Measurements from ENCODE around the gene CAMK1D. TPM values are rescaled to one million over a fixed set of nuclear protein-coding genes. Genes with fewer than 3 reads are reported as not detected.
A peak's percentile ranks its signal among the peaks of the same experiment; 100 is the strongest.

CAMK1D gene
- total and polyA plus RNA-seq, 11 donors, result 1.4 to 16.0 (median 2.5) TPM

DNA sequence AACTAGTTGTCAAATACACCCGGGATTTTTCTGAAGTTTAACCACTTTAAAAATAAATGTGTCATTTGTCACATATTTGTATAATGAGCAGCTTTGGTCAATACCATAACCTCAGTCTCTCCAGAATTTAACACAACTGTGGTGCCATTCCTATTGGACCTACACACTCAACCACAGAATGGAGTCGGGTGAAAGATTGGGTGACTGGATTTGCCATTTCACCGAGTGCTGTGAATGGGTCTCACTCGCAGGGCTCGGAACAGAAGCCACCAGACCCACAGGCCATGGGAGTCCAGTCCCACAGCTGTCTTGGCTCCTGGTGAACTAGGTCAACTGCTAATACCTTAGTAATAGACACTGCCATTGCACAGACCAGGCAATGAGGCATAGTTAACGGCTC is 353.8 kb downstream of the CAMK1D start:
- Histone ChIP-seq H3K36me3 (no peaks in the 10 kb centered on the region), H3K9me3 (peaks cover 0 to 6% (median 0%) of the 10 kb centered on the region in 12 donors), H3K4me1 (peaks cover 0 to 32% (median 16%) of the 10 kb centered on the region in 12 donors), H3K4me3 (no peak overlapping the region), H3K27me3 (no peaks in the 10 kb centered on the region), H3K27ac (no peak overlapping the region)
- TF ChIP-seq POLR2A (IDR thresholded peaks at IDR 0.05) (no peak), CTCF (IDR thresholded peaks at IDR 0.05) (no peak)
- 92 to 97% (median 96%) methylated on average over 4 to 6 of the region's 6 CpGs for WGBS, 4 donors
- no peak for DNase-seq
- no peak for ATAC-seq
- intact Hi-C loops (cut with DNase I), result loop anchor here in 1 of 10 donors (10.0 kb wide), 1 partner anchor 372 kb away; no protein-coding TSS in a partner anchor

GRCh38 chr10:12703813-12704212 is 354.5 kb downstream of the CAMK1D start:
- Histone ChIP-seq H3K4me1 (peaks cover 0 to 39% (median 19%) of the 10 kb centered on the region in 12 donors), H3K36me3 (no peaks in the 10 kb centered on the region), H3K27ac (no peak overlapping the region), H3K4me3 (no peak overlapping the region), H3K9me3 (peaks cover 0 to 6% (median 0%) of the 10 kb centered on the region in 12 donors), H3K27me3 (no peaks in the 10 kb centered on the region)
- TF ChIP-seq POLR2A (IDR thresholded peaks at IDR 0.05), result no peak
- TF ChIP-seq CTCF (IDR thresholded peaks at IDR 0.05), result no peak
- ATAC-seq, result peak in 2 of 4 donors; percentile 30 to 46
- intact Hi-C loops (cut with DNase I), result loop anchor here in 1 of 10 donors (10.0 kb wide), 1 partner anchor 371 kb away; no protein-coding TSS in a partner anchor
- no peak for DNase-seq
- WGBS, 4 donors, result 77 to 87% (median 80%) methylated on average over 6 of the region's 6 CpGs

DNA sequence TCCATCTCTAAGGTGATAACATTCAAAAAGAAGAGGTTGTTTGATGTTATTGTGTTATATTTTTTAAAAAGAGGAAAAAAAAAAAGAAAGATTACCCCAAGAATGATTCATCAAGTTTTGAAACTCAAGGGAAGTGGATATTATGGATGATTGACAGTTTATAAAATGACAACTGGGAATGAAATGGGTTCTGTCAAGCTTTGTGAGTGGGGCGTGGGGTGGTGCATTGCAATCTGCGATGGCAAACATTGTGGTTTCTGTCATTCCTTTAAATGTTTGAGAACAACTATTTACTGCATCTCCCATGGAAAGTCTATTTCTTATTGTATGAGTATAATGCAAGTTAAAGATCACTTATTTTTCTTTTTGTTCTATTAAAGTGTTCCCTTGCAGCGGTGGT is 355.1 kb downstream of the CAMK1D start:
- Histone ChIP-seq H3K4me1 (peaks cover 0 to 42% (median 22%) of the 10 kb centered on the region in 12 donors), H3K27ac (no peak overlapping the region), H3K36me3 (no peaks in the 10 kb centered on the region), H3K9me3 (peaks cover 0 to 6% (median 0%) of the 10 kb centered on the region in 12 donors), H3K27me3 (no peaks in the 10 kb centered on the region), H3K4me3 (no peak overlapping the region)
- ATAC-seq, result no peak
- no peak for DNase-seq
- intact Hi-C loops (cut with DNase I), result loop anchor here in 1 of 10 donors (10.0 kb wide), 1 partner anchor 370 kb away; no protein-coding TSS in a partner anchor
- TF ChIP-seq CTCF (IDR thresholded peaks at IDR 0.05) (no peak), POLR2A (IDR thresholded peaks at IDR 0.05) (no peak)
- 93 to 98% (median 96%) methylated on average over 3 of the region's 3 CpGs for WGBS, 4 donors

DNA sequence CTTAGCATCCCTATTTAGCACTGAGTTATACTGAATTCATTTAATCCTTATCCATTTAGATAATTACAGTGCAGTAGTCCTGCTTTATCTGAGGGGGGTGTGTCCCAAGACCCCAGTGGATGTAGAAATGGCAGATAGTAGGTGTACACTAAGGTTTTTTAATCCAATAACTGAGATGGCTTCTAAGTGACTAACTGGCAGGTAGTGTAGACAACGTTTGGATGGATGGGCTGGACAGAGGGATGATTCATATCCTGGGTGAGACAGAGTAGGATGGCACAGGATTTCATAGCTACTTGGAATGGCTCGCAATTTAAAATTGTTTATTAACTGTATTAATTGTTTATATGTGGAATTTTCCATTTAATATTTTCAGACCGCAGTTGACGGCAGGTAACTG is 356.6 kb downstream of the CAMK1D start:
- TF ChIP-seq CTCF (IDR thresholded peaks at IDR 0.05) (no peak), POLR2A (IDR thresholded peaks at IDR 0.05) (no peak)
- H3K4me1 ChIP-seq, result peaks cover 0 to 48% (median 23%) of the 10 kb centered on the region in 12 donors
- H3K27ac ChIP-seq, result peak overlapping the region in 1 of 12 donors; percentile 78
- no peak overlapping the region for H3K4me3 ChIP-seq
- no peaks in the 10 kb centered on the region for H3K27me3 ChIP-seq
- H3K36me3 ChIP-seq, result no peaks in the 10 kb centered on the region
- no peak for ATAC-seq
- 89 to 94% (median 93%) methylated on average over 4 of the region's 4 CpGs for WGBS, 4 donors
- no peak for DNase-seq
- intact Hi-C loops (cut with DNase I), result loop anchor here in 3 of 10 donors (5.0 to 10.0 kb wide), 3 partner anchors 354 to 369 kb away; no protein-coding TSS in a partner anchor
- H3K9me3 ChIP-seq, result no peaks in the 10 kb centered on the region

Measured in heart left ventricle (tissue), 16 donors.